Fibroblast of lung (primary cell): ENCODE results near the gene LARP7. TPM values are rescaled to one million over a fixed set of nuclear protein-coding genes. Genes with fewer than 3 reads are reported as not detected.
"Not testable (repeated sequence)": the region's sequence is repeated elsewhere in the genome, so short reads cannot be mapped to it uniquely, and the experiment has no call there.

ENCODE experiments used
- DNase-seq, 2 donors: peaks; one replicate each; pipeline versions ENCODE4 v3.0.0 to v3.0.0-alpha.2; 2010; ENCODE audit warnings: low read depth in 2 of 2
- H2AFZ ChIP-seq: 2 replicates; pipeline ENCODE4 v1.5.1; 2012; ENCODE audit warnings: low read length, control low read depth, inconsistent platforms
- H3K27ac ChIP-seq: 2 replicates; pipeline ENCODE4 v1.5.1; 2011; ENCODE audit warnings: low read length, control low read depth; ENCODE audit not compliant: insufficient read depth
- H3K27me3 ChIP-seq: 2 replicates; pipeline ENCODE4 v1.5.1; 2011; ENCODE audit warnings: mild to moderate bottlenecking, low read length; ENCODE audit not compliant: control insufficient read depth, insufficient read depth
- H3K36me3 ChIP-seq: 2 replicates; pipeline ENCODE4 v1.5.1; 2011; ENCODE audit warnings: low read length; ENCODE audit not compliant: control insufficient read depth, insufficient read depth
- H3K4me1 ChIP-seq: 2 replicates; pipeline ENCODE4 v1.5.1; 2011; ENCODE audit warnings: low read length; ENCODE audit not compliant: control insufficient read depth, insufficient read depth; ENCODE audit errors: extremely low read depth
- H3K4me2 ChIP-seq: 2 replicates; pipeline ENCODE4 v1.5.1; 2011; ENCODE audit warnings: low read length, control low read depth; ENCODE audit not compliant: insufficient read depth; ENCODE audit errors: extremely low read depth
- H3K4me3 ChIP-seq, 4 experiments: fragments of 200-600 bp in 1 of 4; sonication (generic) in 1 of 4; replicated peaks in 1 of 4; 2 replicates each; pipeline ENCODE4 v1.5.1; 2011 to 2016; ENCODE audit warnings: low read length in 4 of 4, low read depth in 3 of 4, mild to moderate bottlenecking in 3 of 4, control low read depth in 2 of 4, inconsistent platforms in 1 of 4, mixed read lengths in 1 of 4; ENCODE audit not compliant: insufficient read depth in 1 of 4; ENCODE audit errors: control extremely low read depth in 1 of 4
- H3K79me2 ChIP-seq: 2 replicates; pipeline ENCODE4 v1.5.1; 2012; ENCODE audit warnings: mild to moderate bottlenecking, low read length, inconsistent platforms; ENCODE audit not compliant: control insufficient read depth, insufficient read depth
- H3K9ac ChIP-seq: 2 replicates; pipeline ENCODE4 v1.5.1; 2011; ENCODE audit warnings: mild to moderate bottlenecking, low read length, control low read depth; ENCODE audit not compliant: insufficient read depth
- H3K9me3 ChIP-seq: 2 replicates; pipeline ENCODE4 v1.5.1; 2012; ENCODE audit warnings: low read depth, low read length; ENCODE audit not compliant: control insufficient read depth, insufficient read depth
- H4K20me1 ChIP-seq: 2 replicates; pipeline ENCODE4 v1.5.1; 2011; ENCODE audit warnings: low read length; ENCODE audit not compliant: control insufficient read depth, insufficient read depth; ENCODE audit errors: extremely low read depth
- EZH2 ChIP-seq: IDR thresholded peaks from 2 replicates; pipeline ENCODE4 v1.5.1; 2012; ENCODE audit warnings: low read length, control low read depth, mild to moderate bottlenecking; ENCODE audit errors: missing control alignments
- polyA plus RNA-seq, 2 donors: library from polyadenylated mRNA; depleted of rRNA in 1 of 2; stranded (reverse) in 1 of 2; unstranded in 1 of 2; fragments of >200 nt; gene quantifications; 2 replicates each; pipeline ENCODE4 v1.2.1, GENCODE V29; 2011 to 2012; ENCODE audit warnings: missing spikeins in 1 of 2
- total RNA-seq: library from RNA; depleted of rRNA; stranded (reverse); fragments of >200 nt; gene quantifications from 2 replicates; pipeline ENCODE4 v1.2.1, GENCODE V29; 2014
- TF ChIP-seq, protein P1 (sequence below), 2 donors: IDR thresholded peaks in 1 of 2; conservative IDR thresholded peaks in 1 of 2; 1 replicate in 1 of 2; 2 replicates in 1 of 2; pipeline ENCODE4 v1.5.1; 2011 to 2012; ENCODE audit warnings: low read length in 2 of 2, control low read depth in 1 of 2, inconsistent platforms in 1 of 2, low read depth in 1 of 2, mild to moderate bottlenecking in 1 of 2

Gene LARP7
- total and polyA plus RNA-seq, 2 donors (not counting 1 experiment from before 2014, with no cell fraction given): 37.8 to 39.1 TPM

DNA sequence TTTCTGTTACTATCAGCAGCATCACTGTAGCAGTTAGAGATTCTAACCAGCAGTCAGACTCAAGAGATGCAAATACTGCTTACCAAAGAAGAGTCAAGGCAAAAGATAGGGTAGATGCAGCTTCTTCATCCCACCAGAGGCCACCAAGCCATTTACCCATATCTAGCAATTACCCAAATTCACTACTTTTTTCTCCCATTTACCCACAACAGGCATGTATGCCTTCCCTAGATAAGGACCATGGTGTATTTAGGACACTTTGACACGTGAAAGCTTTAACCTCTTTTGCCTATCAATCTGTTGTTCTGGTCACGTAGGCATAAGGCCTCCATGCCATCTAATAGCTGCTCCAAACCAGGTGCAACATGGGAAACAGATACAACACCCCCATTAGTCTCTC, 5.6 kb downstream of the LARP7 start:
- H3K27me3 ChIP-seq: no peaks in the 10 kb centered on the region
- H3K4me1 ChIP-seq: no peaks in the 10 kb centered on the region
- no peak for DNase-seq
- no peaks in the 10 kb centered on the region for H4K20me1 ChIP-seq
- H3K9me3 ChIP-seq: no peaks in the 10 kb centered on the region
- H3K27ac ChIP-seq: no peak overlapping the region
- H3K4me2 ChIP-seq: no peak overlapping the region
- H3K9ac ChIP-seq: no peak overlapping the region
- H3K4me3 ChIP-seq: no peak overlapping the region
- TF ChIP-seq EZH2: no peak
- TF ChIP-seq, protein P1, sequence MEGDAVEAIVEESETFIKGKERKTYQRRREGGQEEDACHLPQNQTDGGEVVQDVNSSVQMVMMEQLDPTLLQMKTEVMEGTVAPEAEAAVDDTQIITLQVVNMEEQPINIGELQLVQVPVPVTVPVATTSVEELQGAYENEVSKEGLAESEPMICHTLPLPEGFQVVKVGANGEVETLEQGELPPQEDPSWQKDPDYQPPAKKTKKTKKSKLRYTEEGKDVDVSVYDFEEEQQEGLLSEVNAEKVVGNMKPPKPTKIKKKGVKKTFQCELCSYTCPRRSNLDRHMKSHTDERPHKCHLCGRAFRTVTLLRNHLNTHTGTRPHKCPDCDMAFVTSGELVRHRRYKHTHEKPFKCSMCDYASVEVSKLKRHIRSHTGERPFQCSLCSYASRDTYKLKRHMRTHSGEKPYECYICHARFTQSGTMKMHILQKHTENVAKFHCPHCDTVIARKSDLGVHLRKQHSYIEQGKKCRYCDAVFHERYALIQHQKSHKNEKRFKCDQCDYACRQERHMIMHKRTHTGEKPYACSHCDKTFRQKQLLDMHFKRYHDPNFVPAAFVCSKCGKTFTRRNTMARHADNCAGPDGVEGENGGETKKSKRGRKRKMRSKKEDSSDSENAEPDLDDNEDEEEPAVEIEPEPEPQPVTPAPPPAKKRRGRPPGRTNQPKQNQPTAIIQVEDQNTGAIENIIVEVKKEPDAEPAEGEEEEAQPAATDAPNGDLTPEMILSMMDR (conservative IDR thresholded peaks at IDR 0.05 in 1 of 2, IDR thresholded peaks at IDR 0.05 in 1 of 2; ENCODE audit: low read depth in 1 of 2, low read length in 2 of 2): no peak
- no peak overlapping the region for H2AFZ ChIP-seq
- peaks cover 7% of the 10 kb centered on the region for H3K36me3 ChIP-seq
- peaks cover 20% of the 10 kb centered on the region for H3K79me2 ChIP-seq

DNA sequence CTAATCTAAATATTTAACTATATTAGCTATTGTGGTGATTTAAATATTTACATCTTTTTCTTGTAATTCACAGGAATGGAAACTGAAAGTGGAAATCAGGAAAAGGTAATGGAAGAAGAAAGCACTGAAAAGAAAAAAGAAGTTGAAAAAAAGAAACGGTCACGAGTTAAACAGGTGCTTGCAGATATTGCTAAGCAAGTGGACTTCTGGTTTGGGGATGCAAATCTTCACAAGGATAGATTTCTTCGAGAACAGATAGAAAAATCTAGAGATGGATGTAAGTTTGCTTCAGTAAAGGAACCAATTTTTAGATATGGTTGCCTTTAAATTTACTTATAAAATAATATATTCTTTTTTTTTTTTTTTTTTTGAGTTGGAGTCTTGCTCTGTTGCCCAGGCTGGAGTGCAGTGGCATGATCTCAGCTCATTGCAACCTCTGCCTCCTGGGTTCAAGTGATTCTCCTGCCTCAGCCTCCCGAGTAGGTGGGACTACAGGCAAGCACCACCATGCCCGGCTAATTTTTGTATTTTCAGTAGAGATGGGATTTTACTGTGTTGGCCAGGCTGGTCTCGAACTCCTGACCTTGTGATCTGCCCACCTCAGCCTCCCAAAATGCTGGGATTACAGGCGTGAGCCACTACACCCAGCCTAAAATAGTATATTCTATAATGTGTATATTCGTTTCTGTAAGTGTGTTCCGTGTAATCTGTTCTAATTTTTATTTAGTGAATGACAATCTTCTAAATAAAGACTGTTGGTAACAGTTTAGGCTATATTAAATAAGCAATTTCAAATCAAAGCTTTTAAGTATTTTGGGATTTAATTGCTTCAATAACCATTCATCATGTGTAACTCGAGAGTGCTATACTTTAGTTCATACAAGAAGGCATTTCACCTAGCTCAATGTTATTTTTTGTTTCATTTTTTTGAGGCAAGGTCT, 7.9 kb downstream of the LARP7 start:
- H2AFZ ChIP-seq, H4K20me1 ChIP-seq, H3K36me3 ChIP-seq, H3K4me1 ChIP-seq, H3K4me2 ChIP-seq, H3K4me3 ChIP-seq, H3K27ac ChIP-seq, H3K27me3 ChIP-seq, H3K9me3 ChIP-seq, H3K79me2 ChIP-seq, H3K9ac ChIP-seq, DNase-seq: not testable (repeated sequence)

DNA sequence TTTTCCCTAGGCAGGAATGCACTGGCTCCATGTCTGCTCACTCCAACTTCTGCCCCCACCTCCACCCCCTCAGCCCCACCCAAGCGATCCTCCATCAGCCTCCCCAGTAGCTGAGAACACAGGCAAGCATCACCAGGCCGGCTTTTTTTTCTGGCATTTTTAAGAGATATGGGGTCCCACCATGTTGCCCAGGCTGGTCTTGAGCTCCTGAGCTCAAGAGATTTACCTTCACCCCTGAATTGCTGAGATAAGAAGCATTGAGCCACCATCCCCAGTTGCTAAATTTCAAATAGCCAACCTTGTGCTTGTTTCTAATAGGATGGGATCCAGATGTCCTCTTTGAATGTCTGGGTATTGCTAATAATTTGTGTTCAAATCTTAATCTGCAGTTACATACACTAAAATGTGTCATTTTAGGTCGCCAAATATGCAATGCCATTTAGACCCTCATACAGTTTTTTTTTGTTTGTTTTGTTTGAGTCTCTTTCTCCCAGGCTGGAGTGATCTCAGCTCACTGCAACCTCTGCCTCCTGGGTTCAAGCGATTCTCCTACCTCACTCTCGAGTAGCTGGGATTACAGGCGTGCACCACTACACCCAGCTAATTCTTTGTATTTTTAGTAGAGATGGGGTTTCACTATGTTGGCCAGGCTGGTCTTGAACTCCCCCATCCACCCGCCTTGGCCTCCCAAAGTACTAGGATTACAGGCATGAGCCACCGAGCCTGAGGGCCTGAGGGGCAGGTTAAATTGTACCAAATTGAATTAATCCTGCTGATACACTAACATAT, 8.8 kb downstream of the LARP7 start:
- H3K79me2 ChIP-seq: peaks cover 3% of the 10 kb centered on the region
- H3K9ac ChIP-seq: no peak overlapping the region
- DNase-seq: no peak
- no peak overlapping the region for H3K27ac ChIP-seq
- peaks cover 7% of the 10 kb centered on the region for H3K36me3 ChIP-seq
- no peak overlapping the region for H3K4me2 ChIP-seq
- no peaks in the 10 kb centered on the region for H4K20me1 ChIP-seq
- TF ChIP-seq EZH2: no peak
- TF ChIP-seq, protein P1 (conservative IDR thresholded peaks at IDR 0.05 in 1 of 2, IDR thresholded peaks at IDR 0.05 in 1 of 2; ENCODE audit: low read depth in 1 of 2, low read length in 2 of 2): no peak
- H3K27me3 ChIP-seq: no peaks in the 10 kb centered on the region
- no peak overlapping the region for H2AFZ ChIP-seq
- H3K4me3 ChIP-seq: no peak overlapping the region
- H3K9me3 ChIP-seq: no peaks in the 10 kb centered on the region
- H3K4me1 ChIP-seq: no peaks in the 10 kb centered on the region
